OCI-LY7 (cell line): ENCODE measurements around the gene STK31. TPM values are rescaled to one million over a fixed set of nuclear protein-coding genes. Genes with fewer than 3 reads are reported as not detected.

Experiments used
- BruUV-seq: library from RNA; stranded (reverse); fragments of 400-500 nt; replicated peaks from 2 replicates; lab custom pipeline; 2021; lab: Mats Ljungman, UMichigan
- CTCF ChIA-PET: fragments of 300-600 bp; sonication (Branson Sonifier 250); formaldehyde crosslinking; loops from one replicate; lab custom pipeline; 2022; ENCODE audit warnings: antibody characterized with exemption; ENCODE audit not compliant: unreplicated experiment; lab: Charles Lee
- POLR2A ChIA-PET: fragments of 300-600 bp; sonication (Branson Sonifier 250); formaldehyde crosslinking; loops from one replicate; lab custom pipeline; 2022; ENCODE audit warnings: antibody characterized with exemption; lab: Charles Lee
- DNase-seq: peaks from one replicate; pipeline ENCODE4 v3.0.0-alpha.2; 2015; ENCODE audit warnings: low spot score
- H2AFZ ChIP-seq: fragments of 200-600 bp; sonication (generic), shearing (Covaris generic); 2 replicates; pipeline ENCODE4 v1.6.1; 2014; ENCODE audit warnings: mild to moderate bottlenecking, antibody characterized with exemption, low read length, moderate library complexity
- H3K27ac ChIP-seq: fragments of 200-600 bp; sonication (generic); 2 replicates; pipeline ENCODE4 v1.5.1; 2014; ENCODE audit warnings: mixed run types, low read depth, mild to moderate bottlenecking, moderate library complexity, low read length, inconsistent platforms; ENCODE audit not compliant: poor library complexity, severe bottlenecking
- H3K36me3 ChIP-seq: fragments of 200-600 bp; sonication (generic); 2 replicates; pipeline ENCODE4 v1.6.1; 2014; ENCODE audit warnings: mild to moderate bottlenecking, antibody characterized with exemption, low read length, moderate library complexity, mixed read lengths; ENCODE audit not compliant: insufficient read depth
- H3K4me1 ChIP-seq: fragments of 200-600 bp; sonication (generic); 2 replicates; pipeline ENCODE4 v1.5.1; 2014; ENCODE audit warnings: mild to moderate bottlenecking, low read length; ENCODE audit not compliant: insufficient read depth, poor library complexity, severe bottlenecking
- H3K4me2 ChIP-seq: fragments of 200-600 bp; sonication (generic); 2 replicates; pipeline ENCODE4 v1.6.1; 2014; ENCODE audit warnings: mild to moderate bottlenecking, low read length
- H3K4me3 ChIP-seq: fragments of 200-600 bp; sonication (generic); 2 replicates; pipeline ENCODE4 v1.5.1; 2014; ENCODE audit warnings: mild to moderate bottlenecking, low read depth, low read length; ENCODE audit not compliant: poor library complexity, severe bottlenecking
- H3K79me2 ChIP-seq: fragments of 200-600 bp; sonication (generic); 2 replicates; pipeline ENCODE4 v1.6.1; 2016; ENCODE audit warnings: low read depth, mild to moderate bottlenecking, low read length, moderate library complexity, mixed read lengths; ENCODE audit not compliant: insufficient read depth
- H3K9me2 ChIP-seq: fragments of 200-600 bp; sonication (generic); 2 replicates; pipeline ENCODE4 v1.6.1; 2016; ENCODE audit warnings: mild to moderate bottlenecking, low read length, mixed read lengths; ENCODE audit not compliant: insufficient read depth
- H3K9me3 ChIP-seq: fragments of 200-600 bp; sonication (generic); 2 replicates; pipeline ENCODE4 v1.6.1; 2014; ENCODE audit warnings: mild to moderate bottlenecking, mixed run types, low read length, mixed read lengths
- H4K20me1 ChIP-seq: fragments of 200-600 bp; sonication (generic); 2 replicates; pipeline ENCODE4 v1.6.1; 2014; ENCODE audit warnings: mild to moderate bottlenecking, antibody characterized with exemption, low read length, moderate library complexity, mixed read lengths; ENCODE audit not compliant: insufficient read depth
- EZH2phosphoT487 ChIP-seq: fragments of 200-600 bp; sonication (generic); IDR thresholded peaks from 2 replicates; pipeline ENCODE4 v1.6.1; 2018; ENCODE audit warnings: low read depth, borderline replicate concordance, mild to moderate bottlenecking, mixed run types, antibody characterized with exemption, low read length, moderate library complexity, mixed read lengths
- intact Hi-C: fragments of 100-400 bp; cut with micrococcal nuclease; formaldehyde crosslinking; loops from one replicate; pipeline ENCODE4 v1.10.0; 2022; ENCODE audit not compliant: unreplicated experiment
- total RNA-seq, 2 experiments: library from RNA; depleted of rRNA in 1 of 2; stranded (reverse); fragments of >200 nt in 1 of 2; shearing (Covaris generic) in 1 of 2; gene quantifications; 2 replicates each; pipeline ENCODE4 v1.2.3, GENCODE V29; 2014 to 2022
- TF ChIP-seq, protein P1 (sequence below): fragments of 200-600 bp; sonication (generic); conservative IDR thresholded peaks from 2 replicates; pipeline ENCODE4 v1.5.1; 2014; ENCODE audit warnings: mild to moderate bottlenecking, antibody characterized with exemption, low read length, moderate library complexity, mixed read lengths

STK31 gene
- total RNA-seq, 2 experiments from 2014 or later, result 0.28 to 0.40 TPM

GRCh38 chr7:23712368-23713284 is 2.6 kb downstream of the STK31 start:
- ChIA-PET CTCF (no interaction called here), POLR2A (interaction anchor here (0.6 to 1.0 kb wide), 2 partner anchors 33 to 130 kb away, joined by 3 read pairs; no protein-coding TSS in a partner anchor)
- DNase-seq, result peak; percentile 67

GRCh38 chr7:23713285-23714149 is 3.5 kb downstream of the STK31 start:
- no TSS peak for BruUV-seq
- ChIA-PET POLR2A (no interaction called here), CTCF (no interaction called here)
- Histone ChIP-seq H3K79me2 (no peaks in the 10 kb centered on the region), H2AFZ (no peak overlapping the region), H4K20me1 (no peaks in the 10 kb centered on the region), H3K4me1 (no peaks in the 10 kb centered on the region), H3K9me2 (no peaks in the 10 kb centered on the region), H3K27ac (no peak overlapping the region), H3K9me3 (no peaks in the 10 kb centered on the region), H3K4me2 (no peak overlapping the region), H3K36me3 (no peaks in the 10 kb centered on the region), H3K4me3 (no peak overlapping the region)
- intact Hi-C loops, result loop anchor here (5.0 kb wide), 4 partner anchors 61 to 451 kb away; no protein-coding TSS in a partner anchor
- DNase-seq, result no peak
- TF ChIP-seq, protein P1, sequence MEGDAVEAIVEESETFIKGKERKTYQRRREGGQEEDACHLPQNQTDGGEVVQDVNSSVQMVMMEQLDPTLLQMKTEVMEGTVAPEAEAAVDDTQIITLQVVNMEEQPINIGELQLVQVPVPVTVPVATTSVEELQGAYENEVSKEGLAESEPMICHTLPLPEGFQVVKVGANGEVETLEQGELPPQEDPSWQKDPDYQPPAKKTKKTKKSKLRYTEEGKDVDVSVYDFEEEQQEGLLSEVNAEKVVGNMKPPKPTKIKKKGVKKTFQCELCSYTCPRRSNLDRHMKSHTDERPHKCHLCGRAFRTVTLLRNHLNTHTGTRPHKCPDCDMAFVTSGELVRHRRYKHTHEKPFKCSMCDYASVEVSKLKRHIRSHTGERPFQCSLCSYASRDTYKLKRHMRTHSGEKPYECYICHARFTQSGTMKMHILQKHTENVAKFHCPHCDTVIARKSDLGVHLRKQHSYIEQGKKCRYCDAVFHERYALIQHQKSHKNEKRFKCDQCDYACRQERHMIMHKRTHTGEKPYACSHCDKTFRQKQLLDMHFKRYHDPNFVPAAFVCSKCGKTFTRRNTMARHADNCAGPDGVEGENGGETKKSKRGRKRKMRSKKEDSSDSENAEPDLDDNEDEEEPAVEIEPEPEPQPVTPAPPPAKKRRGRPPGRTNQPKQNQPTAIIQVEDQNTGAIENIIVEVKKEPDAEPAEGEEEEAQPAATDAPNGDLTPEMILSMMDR, result no peak
- no peak for TF ChIP-seq EZH2phosphoT487

More at GRCh38 chr7:23712368-23713284, 2.6 kb downstream of the STK31 start:
- H3K79me2 ChIP-seq, result no peaks in the 10 kb centered on the region
- H3K4me3 ChIP-seq, result no peak overlapping the region
- no peaks in the 10 kb centered on the region for H3K4me1 ChIP-seq
- no peak overlapping the region for H2AFZ ChIP-seq
- no TSS peak for BruUV-seq
- H3K9me2 ChIP-seq, result no peaks in the 10 kb centered on the region
- H3K36me3 ChIP-seq, result no peaks in the 10 kb centered on the region
- TF ChIP-seq, protein P1, result peak; percentile 90
- no peak for TF ChIP-seq EZH2phosphoT487
- no peaks in the 10 kb centered on the region for H4K20me1 ChIP-seq
- H3K27ac ChIP-seq, result no peak overlapping the region
- H3K4me2 ChIP-seq, result no peak overlapping the region
- intact Hi-C loops, result loop anchor here (1.0 to 5.0 kb wide), 6 partner anchors 60 to 450 kb away; no protein-coding TSS in a partner anchor
- no peaks in the 10 kb centered on the region for H3K9me3 ChIP-seq
